Measurements from ENCODE around the gene CD177. TPM values are rescaled to one million over a fixed set of nuclear protein-coding genes. Genes with fewer than 3 reads are reported as not detected.

The CD177 gene
- total and polyA plus RNA-seq, 8 donors, result 0.25 to 11.3 (median 2.8) TPM; not detected in 3

GRCh38 chr19:43409415-43409814 is 55.9 kb downstream of the CD177 start:
- Histone ChIP-seq H3K4me1 (no peaks in the 10 kb centered on the region), H3K4me3 (no peak overlapping the region), H3K27ac (no peak overlapping the region), H3K36me3 (no peaks in the 10 kb centered on the region), H3K9me3 (no peaks in the 10 kb centered on the region), H3K27me3 (peaks cover 0 to 5% (median 0%) of the 10 kb centered on the region in 3 donors)
- no peak for TF ChIP-seq POLR2A (IDR thresholded peaks at IDR 0.05)
- no peak for TF ChIP-seq POLR2AphosphoS5 (IDR thresholded peaks at IDR 0.05)
- no peak for TF ChIP-seq EP300 (IDR thresholded peaks at IDR 0.05)
- TF ChIP-seq, protein P1, sequence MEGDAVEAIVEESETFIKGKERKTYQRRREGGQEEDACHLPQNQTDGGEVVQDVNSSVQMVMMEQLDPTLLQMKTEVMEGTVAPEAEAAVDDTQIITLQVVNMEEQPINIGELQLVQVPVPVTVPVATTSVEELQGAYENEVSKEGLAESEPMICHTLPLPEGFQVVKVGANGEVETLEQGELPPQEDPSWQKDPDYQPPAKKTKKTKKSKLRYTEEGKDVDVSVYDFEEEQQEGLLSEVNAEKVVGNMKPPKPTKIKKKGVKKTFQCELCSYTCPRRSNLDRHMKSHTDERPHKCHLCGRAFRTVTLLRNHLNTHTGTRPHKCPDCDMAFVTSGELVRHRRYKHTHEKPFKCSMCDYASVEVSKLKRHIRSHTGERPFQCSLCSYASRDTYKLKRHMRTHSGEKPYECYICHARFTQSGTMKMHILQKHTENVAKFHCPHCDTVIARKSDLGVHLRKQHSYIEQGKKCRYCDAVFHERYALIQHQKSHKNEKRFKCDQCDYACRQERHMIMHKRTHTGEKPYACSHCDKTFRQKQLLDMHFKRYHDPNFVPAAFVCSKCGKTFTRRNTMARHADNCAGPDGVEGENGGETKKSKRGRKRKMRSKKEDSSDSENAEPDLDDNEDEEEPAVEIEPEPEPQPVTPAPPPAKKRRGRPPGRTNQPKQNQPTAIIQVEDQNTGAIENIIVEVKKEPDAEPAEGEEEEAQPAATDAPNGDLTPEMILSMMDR (IDR thresholded peaks at IDR 0.05), result no peak
- no peak for DNase-seq
- WGBS, 5 donors, result 88 to 95% (median 93%) methylated on average over 1 of the region's 1 CpG
- intact Hi-C loops (cut with DNase I; ENCODE audit: low total_unique reads), result no loop called here

GRCh38 chr19:43412441-43412840 is 59.0 kb downstream of the CD177 start:
- H3K27ac ChIP-seq, result no peak overlapping the region
- H3K9me3 ChIP-seq, result no peaks in the 10 kb centered on the region
- 63 to 81% (median 71%) methylated on average over 6 of the region's 6 CpGs for WGBS, 5 donors
- TF ChIP-seq POLR2A (IDR thresholded peaks at IDR 0.05) (no peak), EP300 (IDR thresholded peaks at IDR 0.05) (no peak), POLR2AphosphoS5 (IDR thresholded peaks at IDR 0.05) (no peak)
- TF ChIP-seq, protein P1 (IDR thresholded peaks at IDR 0.05), result no peak
- DNase-seq, result no peak
- intact Hi-C loops (cut with DNase I; ENCODE audit: low total_unique reads), result no loop called here
- no peaks in the 10 kb centered on the region for H3K27me3 ChIP-seq
- no peaks in the 10 kb centered on the region for H3K36me3 ChIP-seq
- no peak overlapping the region for H3K4me3 ChIP-seq
- no peaks in the 10 kb centered on the region for H3K4me1 ChIP-seq

Other genes starting within 250 kb of the CD177 start
- gene PSG5, start 167.2 kb upstream of the CD177 start, total RNA-seq, result not detected
- not detected for gene PSG5, start 167.2 kb upstream of the CD177 start, polyA plus RNA-seq
- not detected for gene PSG4, start 148.0 kb upstream of the CD177 start, total RNA-seq
- gene PSG4, start 148.0 kb upstream of the CD177 start, polyA plus RNA-seq, result under 1 TPM in 1 of 3 donors, not detected in 2; 0.38 TPM
- gene PSG9, start 84.2 kb upstream of the CD177 start, total RNA-seq, result not detected
- gene PSG9, start 84.2 kb upstream of the CD177 start, polyA plus RNA-seq, result not detected
- gene TEX101, start 61.2 kb downstream of the CD177 start, total RNA-seq, result not detected
- under 1 TPM in 1 of 3 donors, not detected in 2; 0.28 TPM for gene TEX101, start 61.2 kb downstream of the CD177 start, polyA plus RNA-seq
- gene LYPD3, start 111.9 kb downstream of the CD177 start, total RNA-seq, result under 1 TPM in 3 of 5 donors, not detected in 2; 0.29 to 0.55 (median 0.45) TPM
- gene LYPD3, start 111.9 kb downstream of the CD177 start, polyA plus RNA-seq, result 10 to 100 TPM in 1 of 3 donors, 1 to 10 TPM in 1, under 1 TPM in 1; 0.76 to 72.4 (median 2.2) TPM
- 10 to 100 TPM in 1 of 5 donors, 1 to 10 TPM in 3, not detected in 1; 2.0 to 55.3 (median 8.5) TPM for gene PHLDB3, start 151.1 kb downstream of the CD177 start, total RNA-seq
- 10 to 100 TPM in 2 of 3 donors, 1 to 10 TPM in 1; 9.5 to 24.9 (median 13.9) TPM for gene PHLDB3, start 151.1 kb downstream of the CD177 start, polyA plus RNA-seq
- gene ETHE1, start 173.5 kb downstream of the CD177 start, total RNA-seq, result 100 to 1,000 TPM in 1 of 5 donors, 10 to 100 TPM in 4; 43.5 to 157 (median 61.1) TPM
- gene ETHE1, start 173.5 kb downstream of the CD177 start, polyA plus RNA-seq, result 10 to 100 TPM; 42.6 to 55.5 (median 42.8) TPM
- 10 to 100 TPM in 1 of 5 donors, 1 to 10 TPM in 1, not detected in 3; 7.8 to 23.5 TPM for gene ZNF575, start 179.5 kb downstream of the CD177 start, total RNA-seq
- gene ZNF575, start 179.5 kb downstream of the CD177 start, polyA plus RNA-seq, result under 1 TPM; 0.37 to 0.76 (median 0.65) TPM
- 10 to 100 TPM; 10.8 to 42.5 (median 16.8) TPM for gene XRCC1, start 221.8 kb downstream of the CD177 start, total RNA-seq
- gene XRCC1, start 221.8 kb downstream of the CD177 start, polyA plus RNA-seq, result 10 to 100 TPM; 13.1 to 24.3 (median 18.0) TPM
- gene PINLYP, start 222.1 kb downstream of the CD177 start, total RNA-seq, result 10 to 100 TPM in 1 of 5 donors, 1 to 10 TPM in 2, under 1 TPM in 1, not detected in 1; 0.14 to 18.7 (median 4.3) TPM
- gene PINLYP, start 222.1 kb downstream of the CD177 start, polyA plus RNA-seq, result 10 to 100 TPM in 2 of 3 donors, 1 to 10 TPM in 1; 8.0 to 16.8 (median 15.7) TPM
- gene IRGQ, start 242.4 kb downstream of the CD177 start, total RNA-seq, result 10 to 100 TPM in 4 of 5 donors, 1 to 10 TPM in 1; 5.3 to 57.1 (median 25.3) TPM
- 1 to 10 TPM; 2.0 to 4.9 (median 2.6) TPM for gene IRGQ, start 242.4 kb downstream of the CD177 start, polyA plus RNA-seq
- gene ZNF576, start 242.9 kb downstream of the CD177 start, total RNA-seq, result 10 to 100 TPM in 3 of 5 donors, 1 to 10 TPM in 1, not detected in 1; 4.2 to 21.6 (median 15.9) TPM
- gene ZNF576, start 242.9 kb downstream of the CD177 start, polyA plus RNA-seq, result 10 to 100 TPM; 13.7 to 18.2 (median 14.9) TPM